Neural progenitor cell (in vitro differentiated cells): ENCODE measurements around the gene CD86. TPM values are rescaled to one million over a fixed set of nuclear protein-coding genes. Genes with fewer than 3 reads are reported as not detected.

Experiments
- DNase-seq: peaks from one replicate; pipeline ENCODE4 v3.0.0-alpha.2; 2016; ENCODE audit warnings: low spot score
- H2AFZ ChIP-seq: fragments of 200-600 bp; sonication (generic); replicated peaks from 2 replicates; pipeline ENCODE4 v1.6.1; 2016; ENCODE audit warnings: antibody characterized with exemption
- H3F3A ChIP-seq: fragments of 200-600 bp; sonication (generic); 2 replicates; pipeline ENCODE4 v1.6.1; 2016; ENCODE audit warnings: antibody characterized with exemption, low read depth
- H3K27ac ChIP-seq: fragments of 200-600 bp; sonication (generic); 2 replicates; pipeline ENCODE4 v1.5.1; 2016; ENCODE audit warnings: mild to moderate bottlenecking
- H3K27me3 ChIP-seq: fragments of 200-600 bp; sonication (generic); 2 replicates; pipeline ENCODE4 v1.6.1; 2016; ENCODE audit warnings: mild to moderate bottlenecking, moderate library complexity
- H3K36me3 ChIP-seq: fragments of 200-600 bp; sonication (generic); 2 replicates; pipeline ENCODE4 v1.5.1; 2016
- H3K4me1 ChIP-seq: fragments of 200-600 bp; sonication (generic); 2 replicates; pipeline ENCODE4 v1.6.1; 2016; ENCODE audit warnings: mixed run types
- H3K4me2 ChIP-seq: fragments of 200-600 bp; sonication (generic); 2 replicates; pipeline ENCODE4 v1.6.1; 2016
- H3K4me3 ChIP-seq: fragments of 200-600 bp; sonication (generic); 2 replicates; pipeline ENCODE4 v1.5.1; 2016
- H3K79me2 ChIP-seq: fragments of 200-600 bp; sonication (generic); 2 replicates; pipeline ENCODE4 v1.6.1; 2016; ENCODE audit warnings: low read depth
- H3K9ac ChIP-seq: fragments of 200-600 bp; sonication (generic); 2 replicates; pipeline ENCODE4 v1.6.1; 2016
- H3K9me3 ChIP-seq: fragments of 200-600 bp; sonication (generic); 2 replicates; pipeline ENCODE4 v1.5.1; 2016; ENCODE audit warnings: low read depth
- H4K20me1 ChIP-seq: fragments of 200-600 bp; sonication (generic); 2 replicates; pipeline ENCODE4 v1.6.1; 2016; ENCODE audit warnings: low read depth
- H3K27ac Mint-ChIP-seq: 3 replicates; pipeline ENCODE4 v1.8.0; 2021; ENCODE audit warnings: mixed read lengths
- H3K27me3 Mint-ChIP-seq: 2 replicates; pipeline ENCODE4 v1.8.0; 2022; ENCODE audit warnings: low read depth, mild to moderate bottlenecking, inconsistent platforms, moderate library complexity, mixed read lengths; ENCODE audit not compliant: insufficient read depth
- H3K36me3 Mint-ChIP-seq: 3 replicates; pipeline ENCODE4 v1.8.0; 2021; ENCODE audit warnings: mixed read lengths
- H3K4me1 Mint-ChIP-seq: 3 replicates; pipeline ENCODE4 v1.8.0; 2021; ENCODE audit warnings: mixed read lengths
- H3K4me3 Mint-ChIP-seq: 3 replicates; pipeline ENCODE4 v1.8.0; 2021; ENCODE audit warnings: mild to moderate bottlenecking, moderate library complexity, mixed read lengths
- H3K9me3 Mint-ChIP-seq: 3 replicates; pipeline ENCODE4 v1.8.0; 2020; ENCODE audit warnings: mixed read lengths
- EZH2 ChIP-seq: fragments of 200-600 bp; sonication (generic); IDR thresholded peaks from 2 replicates; pipeline ENCODE4 v1.6.1; 2017; ENCODE audit warnings: antibody characterized with exemption, mild to moderate bottlenecking, moderate library complexity
- EZH2phosphoT487 ChIP-seq: fragments of 200-600 bp; sonication (generic); IDR thresholded peaks from 2 replicates; pipeline ENCODE4 v1.6.1; 2017; ENCODE audit warnings: antibody characterized with exemption
- total RNA-seq: library from RNA; depleted of rRNA; stranded (reverse); fragments of >200 nt; gene quantifications from 2 replicates; pipeline ENCODE4 v1.2.3, GENCODE V29; 2015; ENCODE audit warnings: low replicate concordance
- TF ChIP-seq, protein P1 (sequence below): fragments of 200-600 bp; sonication (generic); IDR thresholded peaks from 2 replicates; pipeline ENCODE4 v1.5.1; 2017; ENCODE audit warnings: antibody characterized with exemption, mild to moderate bottlenecking

The CD86 gene
- total RNA-seq, 1 donor from 2014 or later = not detected

DNA sequence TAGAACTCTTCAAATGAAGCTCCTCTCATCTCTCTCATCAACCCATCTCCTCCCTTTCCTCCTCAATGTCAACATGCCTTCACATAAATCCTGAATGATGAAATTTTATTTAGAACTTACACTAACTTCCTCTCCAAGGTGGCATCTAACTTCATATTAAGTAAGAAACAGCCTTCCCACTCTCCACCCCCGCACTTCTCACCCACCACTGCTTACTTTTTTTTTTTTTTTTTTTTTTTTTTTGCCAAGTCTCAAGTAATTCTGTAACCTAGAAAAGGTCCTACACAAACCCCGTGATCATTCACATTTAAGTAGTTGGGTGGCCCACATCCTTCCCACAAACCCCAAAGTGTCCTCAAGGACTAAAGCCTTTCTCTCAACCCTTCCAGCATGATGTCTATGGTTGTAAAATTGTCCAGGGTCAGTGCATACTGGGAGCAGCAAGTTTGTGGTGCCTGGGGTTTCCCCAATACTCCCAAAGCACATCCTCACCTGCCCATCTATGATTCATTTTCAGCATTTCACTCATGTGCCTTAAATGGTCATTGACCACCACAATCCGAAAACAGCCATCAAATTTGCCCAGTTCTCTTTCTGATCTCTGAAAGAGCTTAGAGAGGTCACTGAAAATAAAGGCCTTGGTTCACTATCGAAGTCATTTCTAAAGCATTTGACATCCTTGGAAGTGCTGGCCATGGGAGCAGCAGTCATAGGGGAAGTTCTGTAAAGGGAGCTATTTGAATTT is 47.2 kb downstream of the CD86 start:
- Mint-ChIP-seq H3K4me1 (no peaks in the 10 kb centered on the region), H3K27me3 (peaks cover 3% of the 10 kb centered on the region), H3K9me3 (no peaks in the 10 kb centered on the region), H3K27ac (no peak overlapping the region), H3K4me3 (no peak overlapping the region), H3K36me3 (no peaks in the 10 kb centered on the region)
- H3K79me2 ChIP-seq = no peaks in the 10 kb centered on the region
- H2AFZ ChIP-seq = no peak overlapping the region
- no peaks in the 10 kb centered on the region for H3K36me3 ChIP-seq
- no peak for DNase-seq
- H3K4me2 ChIP-seq = no peak overlapping the region
- no peak for TF ChIP-seq EZH2
- no peak overlapping the region for H3K27ac ChIP-seq
- no peaks in the 10 kb centered on the region for H3K27me3 ChIP-seq
- H3F3A ChIP-seq = no peaks in the 10 kb centered on the region
- H3K4me1 ChIP-seq = no peaks in the 10 kb centered on the region
- no peaks in the 10 kb centered on the region for H4K20me1 ChIP-seq
- H3K4me3 ChIP-seq = no peak overlapping the region
- H3K9ac ChIP-seq = no peak overlapping the region
- no peaks in the 10 kb centered on the region for H3K9me3 ChIP-seq

- H3K9ac ChIP-seq = no peak overlapping the region
- no peaks in the 10 kb centered on the region for H3K79me2 ChIP-seq
- H3K4me3 Mint-ChIP-seq = no peak overlapping the region
- H3K4me2 ChIP-seq = no peak overlapping the region
- H3K4me1 Mint-ChIP-seq = no peaks in the 10 kb centered on the region
- no peak overlapping the region for H3K27ac Mint-ChIP-seq
- H3K4me3 ChIP-seq = no peak overlapping the region
- no peak overlapping the region for H3K27ac ChIP-seq
- no peaks in the 10 kb centered on the region for H3K36me3 ChIP-seq
- DNase-seq = no peak
- H3K36me3 Mint-ChIP-seq = no peaks in the 10 kb centered on the region
- H3K9me3 ChIP-seq = no peaks in the 10 kb centered on the region
- H3K27me3 Mint-ChIP-seq = peaks cover 3% of the 10 kb centered on the region
- no peaks in the 10 kb centered on the region for H3F3A ChIP-seq
- no peaks in the 10 kb centered on the region for H3K4me1 ChIP-seq
- no peaks in the 10 kb centered on the region for H4K20me1 ChIP-seq
- H3K27me3 ChIP-seq = no peaks in the 10 kb centered on the region
- no peak for TF ChIP-seq EZH2phosphoT487
- TF ChIP-seq, protein P1, sequence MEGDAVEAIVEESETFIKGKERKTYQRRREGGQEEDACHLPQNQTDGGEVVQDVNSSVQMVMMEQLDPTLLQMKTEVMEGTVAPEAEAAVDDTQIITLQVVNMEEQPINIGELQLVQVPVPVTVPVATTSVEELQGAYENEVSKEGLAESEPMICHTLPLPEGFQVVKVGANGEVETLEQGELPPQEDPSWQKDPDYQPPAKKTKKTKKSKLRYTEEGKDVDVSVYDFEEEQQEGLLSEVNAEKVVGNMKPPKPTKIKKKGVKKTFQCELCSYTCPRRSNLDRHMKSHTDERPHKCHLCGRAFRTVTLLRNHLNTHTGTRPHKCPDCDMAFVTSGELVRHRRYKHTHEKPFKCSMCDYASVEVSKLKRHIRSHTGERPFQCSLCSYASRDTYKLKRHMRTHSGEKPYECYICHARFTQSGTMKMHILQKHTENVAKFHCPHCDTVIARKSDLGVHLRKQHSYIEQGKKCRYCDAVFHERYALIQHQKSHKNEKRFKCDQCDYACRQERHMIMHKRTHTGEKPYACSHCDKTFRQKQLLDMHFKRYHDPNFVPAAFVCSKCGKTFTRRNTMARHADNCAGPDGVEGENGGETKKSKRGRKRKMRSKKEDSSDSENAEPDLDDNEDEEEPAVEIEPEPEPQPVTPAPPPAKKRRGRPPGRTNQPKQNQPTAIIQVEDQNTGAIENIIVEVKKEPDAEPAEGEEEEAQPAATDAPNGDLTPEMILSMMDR = no peak
- TF ChIP-seq EZH2 = no peak
- H2AFZ ChIP-seq = no peak overlapping the region
- no peaks in the 10 kb centered on the region for H3K9me3 Mint-ChIP-seq
Observed at GRCh38 chr3:122103821-122104514, 48.8 kb downstream of the CD86 start.

- H3K4me2 ChIP-seq = no peak overlapping the region
- H3K9me3 ChIP-seq = no peaks in the 10 kb centered on the region
- Mint-ChIP-seq H3K27me3 (peaks cover 3% of the 10 kb centered on the region), H3K4me1 (no peaks in the 10 kb centered on the region), H3K36me3 (no peaks in the 10 kb centered on the region), H3K27ac (no peak overlapping the region), H3K4me3 (no peak overlapping the region), H3K9me3 (no peaks in the 10 kb centered on the region)
- H4K20me1 ChIP-seq = no peaks in the 10 kb centered on the region
- TF ChIP-seq EZH2 (no peak), EZH2phosphoT487 (no peak)
- TF ChIP-seq, protein P1 = no peak
- H3K27me3 ChIP-seq = no peaks in the 10 kb centered on the region
- H3K27ac ChIP-seq = no peak overlapping the region
- no peak overlapping the region for H3K4me3 ChIP-seq
- H2AFZ ChIP-seq = no peak overlapping the region
- no peaks in the 10 kb centered on the region for H3K79me2 ChIP-seq
- H3K4me1 ChIP-seq = no peaks in the 10 kb centered on the region
- H3F3A ChIP-seq = no peaks in the 10 kb centered on the region
- no peak overlapping the region for H3K9ac ChIP-seq
- no peak for DNase-seq
- no peaks in the 10 kb centered on the region for H3K36me3 ChIP-seq
Observed at GRCh38 chr3:122104515-122105194, 49.5 kb downstream of the CD86 start.
